K562 (cell line): ENCODE measurements around the gene DCUN1D3. TPM values are rescaled to one million over a fixed set of nuclear protein-coding genes. Genes with fewer than 3 reads are reported as not detected.

Source experiments
- FIP1L1 ChIP-seq: fragments of 200-400 bp; formaldehyde crosslinking; IDR thresholded peaks from 2 replicates; pipeline ENCODE4 v1.6.1; 2018; ENCODE audit warnings: mild to moderate bottlenecking, low read depth, low read length; ENCODE audit not compliant: poor library complexity, severe bottlenecking
- FOSL1 ChIP-seq: fragments of 200-800 bp; sonication (Bioruptor generic); conservative IDR thresholded peaks from 2 replicates; pipeline ENCODE4 v1.6.1; 2016; ENCODE audit warnings: missing genetic modification characterization, missing compliant biosample characterization
- HMBOX1 ChIP-seq: sonication (generic); IDR thresholded peaks from 2 replicates; pipeline ENCODE4 v1.6.1; 2016
- JUND ChIP-seq, 2 experiments: IDR thresholded peaks; 2 replicates in 1 of 2; 3 replicates in 1 of 2; pipeline ENCODE4 v1.6.1; 2011; ENCODE audit warnings: borderline replicate concordance in 2 of 2, low read depth in 2 of 2, low read length in 2 of 2, improper control_type of control experiment in 1 of 2, missing biosample characterization in 1 of 2, missing genetic modification characterization in 1 of 2, missing genetic modification reagents in 1 of 2
- MAFG ChIP-seq: fragments of 450-650 bp; conservative IDR thresholded peaks from 2 replicates; pipeline ENCODE4 v1.6.1; 2016; ENCODE audit warnings: missing genetic modification characterization, missing compliant biosample characterization
- MYNN ChIP-seq, 2 experiments: sonication (generic); formaldehyde crosslinking in 1 of 2; IDR thresholded peaks; 2 replicates each; pipeline versions ENCODE4 v1.5.0 to v1.6.1; 2016 to 2020; ENCODE audit warnings: antibody characterized with exemption in 1 of 2, missing genetic modification reagents in 1 of 2
- RBM34 ChIP-seq: fragments of 200-400 bp; formaldehyde crosslinking; IDR thresholded peaks from 2 replicates; pipeline ENCODE4 v1.6.1; 2018; ENCODE audit warnings: low read length, borderline replicate concordance; ENCODE audit not compliant: insufficient read depth
- polyA plus RNA-seq, 8 experiments: library from polyadenylated mRNA; depleted of rRNA in 4 of 8; stranded (reverse) in 5 of 8; unstranded in 3 of 8; fragments of >200 nt; fragmentation: Nextera tagmentation in 2 of 8; fragmentation: Illumina TruSeq in 1 of 8; extraction: Ambion mirVana in 2 of 8; extraction: Trizol in 1 of 8; gene quantifications; 2 replicates each; pipeline versions ENCODE4 v1.2.1 to v1.2.3, GENCODE V29; 2011 to 2014; ENCODE audit warnings: inconsistent platforms in 1 of 8, missing spikeins in 1 of 8
- total RNA-seq, 7 experiments: library from RNA; depleted of rRNA in 6 of 7; stranded (reverse); fragments of >200 nt in 6 of 7; fragmentation: Illumina TruSeq in 2 of 7; extraction: Trizol in 2 of 7; gene quantifications; 2 replicates each; pipeline versions ENCODE4 v1.2.1 to v1.2.3, GENCODE V29; 2011 to 2021; ENCODE audit warnings: low replicate concordance in 1 of 7
- TF ChIP-seq, protein P1 (sequence below): sonication (generic); formaldehyde crosslinking; IDR thresholded peaks from 2 replicates; pipeline ENCODE4 v1.8.1; 2023; ENCODE audit warnings: mild to moderate bottlenecking, missing genetic modification reagents

The DCUN1D3 gene
- total and polyA plus RNA-seq, 9 of the 15 experiments (the other 6 are each of a cell fraction or from before 2014, with no cell fraction given), result 1.0 to 4.7 (median 2.2) TPM

DNA sequence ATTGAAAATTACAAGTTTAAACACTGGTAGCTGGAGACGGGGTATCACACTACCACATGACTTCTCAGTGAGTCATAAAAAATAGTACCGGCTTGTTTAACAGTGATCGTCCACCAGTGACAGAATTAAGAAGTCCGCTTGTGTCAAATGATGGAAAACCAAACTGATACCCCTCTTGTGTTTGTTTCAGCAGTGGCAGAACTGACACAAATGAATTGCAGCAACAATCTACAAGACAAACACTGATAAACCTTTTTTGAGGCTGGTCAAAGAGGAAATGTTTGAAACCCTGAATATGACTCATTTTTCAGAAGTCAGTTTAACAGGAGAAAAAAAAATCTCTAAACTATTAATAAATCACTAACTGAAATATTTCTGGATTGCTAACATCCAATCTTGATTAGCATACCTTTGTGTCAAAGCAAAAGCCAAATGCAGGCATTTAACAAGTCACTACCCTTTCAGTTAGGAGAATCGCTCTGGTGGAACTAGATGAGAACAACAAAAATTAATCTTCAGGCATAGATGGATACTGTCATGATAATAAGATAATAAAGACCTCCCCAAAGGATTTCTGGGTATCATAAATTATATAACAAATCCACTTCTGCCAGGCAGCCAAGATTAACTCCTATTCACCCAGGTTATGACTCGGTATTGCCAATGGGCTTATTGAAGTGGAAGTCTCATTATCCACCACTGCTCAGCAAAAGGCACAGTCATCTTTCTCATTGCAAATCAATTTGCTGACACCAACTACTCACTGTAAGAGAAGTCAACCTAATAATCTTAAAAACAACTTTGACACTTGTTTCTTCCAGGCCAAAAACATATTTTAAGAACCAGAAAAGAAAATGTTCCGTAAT lies 20.8 kb downstream of the DCUN1D3 start (continued):
- TF ChIP-seq RBM34 (no peak), MYNN (IDR thresholded peaks at IDR 0.05) (no peak), MYNN (CRISPR knock-in tag; IDR thresholded peaks at IDR 0.05) (no peak), FIP1L1 (no peak), MAFG (tag) (peak; percentile 30; the same call in 1 of the 2 replicates), JUND (IDR thresholded peaks at IDR 0.05; ENCODE audit: borderline replicate concordance, low read depth, low read length) (0 out of 2 replicates have a peak, but pooled peaks have one; percentile 24), JUND (tag; IDR thresholded peaks at IDR 0.05; ENCODE audit: borderline replicate concordance, low read depth, low read length) (no peak), FOSL1 (peak; percentile 77), HMBOX1 (no peak)
- TF ChIP-seq, protein P1, sequence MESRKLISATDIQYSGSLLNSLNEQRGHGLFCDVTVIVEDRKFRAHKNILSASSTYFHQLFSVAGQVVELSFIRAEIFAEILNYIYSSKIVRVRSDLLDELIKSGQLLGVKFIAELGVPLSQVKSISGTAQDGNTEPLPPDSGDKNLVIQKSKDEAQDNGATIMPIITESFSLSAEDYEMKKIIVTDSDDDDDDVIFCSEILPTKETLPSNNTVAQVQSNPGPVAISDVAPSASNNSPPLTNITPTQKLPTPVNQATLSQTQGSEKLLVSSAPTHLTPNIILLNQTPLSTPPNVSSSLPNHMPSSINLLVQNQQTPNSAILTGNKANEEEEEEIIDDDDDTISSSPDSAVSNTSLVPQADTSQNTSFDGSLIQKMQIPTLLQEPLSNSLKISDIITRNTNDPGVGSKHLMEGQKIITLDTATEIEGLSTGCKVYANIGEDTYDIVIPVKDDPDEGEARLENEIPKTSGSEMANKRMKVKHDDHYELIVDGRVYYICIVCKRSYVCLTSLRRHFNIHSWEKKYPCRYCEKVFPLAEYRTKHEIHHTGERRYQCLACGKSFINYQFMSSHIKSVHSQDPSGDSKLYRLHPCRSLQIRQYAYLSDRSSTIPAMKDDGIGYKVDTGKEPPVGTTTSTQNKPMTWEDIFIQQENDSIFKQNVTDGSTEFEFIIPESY (CRISPR knock-in tag), result no peak
